H9 (cell line): ENCODE measurements around the gene DOK1. TPM values are rescaled to one million over a fixed set of nuclear protein-coding genes. Genes with fewer than 3 reads are reported as not detected.

ENCODE experiments used
- DNase-seq: peaks from one replicate; pipeline ENCODE4 v3.0.0-alpha.2; 2017
- H2AFZ ChIP-seq: one replicate; pipeline ENCODE4 v1.6.1; 2013; ENCODE audit warnings: mild to moderate bottlenecking, low read length, control low read depth, moderate library complexity
- H2AK5ac ChIP-seq: 2 replicates; pipeline ENCODE4 v1.6.1; 2013; ENCODE audit warnings: low read length, control low read depth, mixed read lengths; ENCODE audit not compliant: insufficient read length
- H2BK120ac ChIP-seq: one replicate; pipeline ENCODE4 v1.6.1; 2013; ENCODE audit warnings: low read depth, mild to moderate bottlenecking, low read length, control low read depth, inconsistent platforms; ENCODE audit not compliant: poor library complexity, severe bottlenecking
- H2BK12ac ChIP-seq: 2 replicates; pipeline ENCODE4 v1.6.1; 2013; ENCODE audit warnings: low read length, control low read depth, mixed read lengths, low read depth; ENCODE audit not compliant: insufficient read length
- H2BK15ac ChIP-seq: 2 replicates; pipeline ENCODE4 v1.6.1; 2013; ENCODE audit warnings: low read depth, low read length, control low read depth
- H2BK20ac ChIP-seq: one replicate; pipeline ENCODE4 v1.6.1; 2013; ENCODE audit warnings: low read depth, mild to moderate bottlenecking, low read length, control low read depth, inconsistent platforms; ENCODE audit not compliant: poor library complexity, severe bottlenecking
- H2BK5ac ChIP-seq: 2 replicates; pipeline ENCODE4 v1.6.1; 2013; ENCODE audit warnings: low read length, control low read depth, mixed read lengths; ENCODE audit not compliant: insufficient read length
- H3K14ac ChIP-seq: 2 replicates; pipeline ENCODE4 v1.6.1; 2013; ENCODE audit warnings: low read length, control low read depth; ENCODE audit not compliant: insufficient read depth
- H3K18ac ChIP-seq: 2 replicates; pipeline ENCODE4 v1.6.1; 2013; ENCODE audit warnings: low read depth, mild to moderate bottlenecking, mixed read lengths, low read length, control low read depth; ENCODE audit not compliant: insufficient read length
- H3K23ac ChIP-seq: 2 replicates; pipeline ENCODE4 v1.6.1; 2013; ENCODE audit warnings: low read length, control low read depth, mixed read lengths, low read depth; ENCODE audit not compliant: insufficient read length
- H3K23me2 ChIP-seq: 2 replicates; pipeline ENCODE4 v1.6.1; 2013; ENCODE audit warnings: low read depth, mild to moderate bottlenecking, mixed read lengths, low read length, control low read depth; ENCODE audit not compliant: insufficient read length, poor library complexity, severe bottlenecking
- H3K27ac ChIP-seq: 2 replicates; pipeline ENCODE4 v1.5.1; 2013; ENCODE audit warnings: low read length, control low read depth, mixed read lengths, low read depth; ENCODE audit not compliant: insufficient read length
- H3K27me3 ChIP-seq: 2 replicates; pipeline ENCODE4 v1.6.1; 2013; ENCODE audit warnings: low read length, control low read depth, inconsistent platforms; ENCODE audit not compliant: insufficient read depth
- H3K4ac ChIP-seq: 2 replicates; pipeline ENCODE4 v1.6.1; 2013; ENCODE audit warnings: low read depth, mild to moderate bottlenecking, control low read depth, inconsistent platforms, low read length, moderate library complexity
- H3K4me1 ChIP-seq: 2 replicates; pipeline ENCODE4 v1.6.1; 2013; ENCODE audit warnings: low read length, control low read depth, inconsistent platforms; ENCODE audit not compliant: insufficient read depth
- H3K4me2 ChIP-seq: 2 replicates; pipeline ENCODE4 v1.6.1; 2013; ENCODE audit warnings: low read length, control low read depth, mixed read lengths; ENCODE audit not compliant: insufficient read length, insufficient read depth
- H3K56ac ChIP-seq: 2 replicates; pipeline ENCODE4 v1.6.1; 2013; ENCODE audit warnings: low read depth, mild to moderate bottlenecking, mixed read lengths, low read length, control low read depth; ENCODE audit not compliant: insufficient read length
- H3K79me1 ChIP-seq: 2 replicates; pipeline ENCODE4 v1.6.1; 2013; ENCODE audit warnings: low read depth, mild to moderate bottlenecking, moderate library complexity, low read length, control low read depth, inconsistent platforms; ENCODE audit not compliant: insufficient read depth, poor library complexity, severe bottlenecking
- H3K79me2 ChIP-seq: 2 replicates; pipeline ENCODE4 v1.6.1; 2013; ENCODE audit warnings: low read length, control low read depth, inconsistent platforms; ENCODE audit not compliant: insufficient read depth
- H3K9ac ChIP-seq: 2 replicates; pipeline ENCODE4 v1.6.1; 2013; ENCODE audit warnings: low read length, control low read depth, mixed read lengths; ENCODE audit not compliant: insufficient read length; ENCODE audit errors: extremely low read depth
- H3K9me3 ChIP-seq: one replicate; pipeline ENCODE4 v1.6.1; 2013; ENCODE audit warnings: low read depth, low read length, inconsistent platforms; ENCODE audit not compliant: control insufficient read depth
- H3T11ph ChIP-seq: one replicate; pipeline ENCODE4 v1.6.1; 2013; ENCODE audit warnings: mild to moderate bottlenecking, low read length, control low read depth, inconsistent platforms
- H4K20me1 ChIP-seq: one replicate; pipeline ENCODE4 v1.6.1; 2013; ENCODE audit not compliant: control insufficient read depth, insufficient read length, insufficient read depth
- H4K5ac ChIP-seq: 2 replicates; pipeline ENCODE4 v1.6.1; 2013; ENCODE audit warnings: low read depth, mild to moderate bottlenecking, mixed read lengths, low read length, control low read depth; ENCODE audit not compliant: insufficient read length
- H4K8ac ChIP-seq: replicated peaks from 2 replicates; pipeline ENCODE4 v1.6.1; 2013; ENCODE audit warnings: low read length, control low read depth, mixed read lengths, low read depth; ENCODE audit not compliant: insufficient read length
- H4K91ac ChIP-seq: 2 replicates; pipeline ENCODE4 v1.6.1; 2013; ENCODE audit warnings: low read depth, mild to moderate bottlenecking, moderate library complexity, mixed read lengths, low read length, control low read depth; ENCODE audit not compliant: insufficient read length
- H3K27ac Mint-ChIP-seq, 3 experiments: 2 replicates in 2 of 3; 3 replicates in 1 of 3; pipeline ENCODE4 v1.8.0; 2020 to 2021; ENCODE audit warnings: mixed read lengths in 3 of 3, mild to moderate bottlenecking in 1 of 3, moderate library complexity in 1 of 3
- H3K27me3 Mint-ChIP-seq: 2 replicates; pipeline ENCODE4 v1.8.0; 2021; ENCODE audit warnings: low read depth, mild to moderate bottlenecking, moderate library complexity, mixed read lengths
- H3K36me3 Mint-ChIP-seq, 3 experiments: 2 replicates in 2 of 3; 3 replicates in 1 of 3; pipeline ENCODE4 v1.8.0; 2020 to 2021; ENCODE audit warnings: low read depth in 3 of 3, mixed read lengths in 3 of 3; ENCODE audit not compliant: insufficient read depth in 1 of 3
- H3K4me1 Mint-ChIP-seq, 2 experiments: 2 replicates each; pipeline ENCODE4 v1.8.0; 2020; ENCODE audit warnings: mixed read lengths in 2 of 2
- H3K4me3 Mint-ChIP-seq, 2 experiments: 2 replicates in 1 of 2; 3 replicates in 1 of 2; pipeline ENCODE4 v1.8.0; 2020 to 2021; ENCODE audit warnings: mild to moderate bottlenecking in 2 of 2, mixed read lengths in 2 of 2, moderate library complexity in 1 of 2
- H3K9me3 Mint-ChIP-seq, 2 experiments: 2 replicates in 1 of 2; 3 replicates in 1 of 2; pipeline ENCODE4 v1.8.0; 2020; ENCODE audit warnings: mild to moderate bottlenecking in 2 of 2, mixed read lengths in 2 of 2, moderate library complexity in 1 of 2
- CTCF ChIP-seq: fragments of 200-600 bp; sonication (generic); conservative IDR thresholded peaks from 3 replicates; pipeline ENCODE4 v1.8.0; 2021; ENCODE audit warnings: antibody characterized with exemption, mild to moderate bottlenecking
- WGBS: extraction: QIAGEN DNeasy Blood & Tissue Kit; methylation state at CpG from one replicate; pipeline ENCODE4 v1.1.7; 2013; ENCODE audit warnings: missing lambda C conversion rate, low lambda C conversion rate, mixed read lengths; ENCODE audit not compliant: insufficient read length; ENCODE audit errors: extremely low coverage; 5-methylcytosine and 5-hydroxymethylcytosine counted together
- total RNA-seq: library from RNA; stranded (reverse); gene quantifications from 2 replicates; pipeline ENCODE4 v1.2.1, GENCODE V29; 2021

The DOK1 gene
- total RNA-seq, 1 experiment from 2014 or later: 16.0 TPM

- H2AK5ac ChIP-seq: no peak overlapping the region
- H3K18ac ChIP-seq: no peak overlapping the region
- H4K8ac ChIP-seq: no peak overlapping the region
- H2BK5ac ChIP-seq: no peak overlapping the region
- H3K23ac ChIP-seq: no peak overlapping the region
- peaks cover 17 to 22% of the 10 kb centered on the region in 2 experiments for H3K4me1 Mint-ChIP-seq
- H3K79me2 ChIP-seq: peaks cover 4% of the 10 kb centered on the region; the same call in 1 of the 2 replicates
- no peak overlapping the region for H2AFZ ChIP-seq
- H3K4ac ChIP-seq: no peak overlapping the region
- peaks cover 15% of the 10 kb centered on the region for H3K23me2 ChIP-seq
- peak; percentile 53 for DNase-seq
- no peak overlapping the region for H2BK20ac ChIP-seq
- no peak overlapping the region for H3K56ac ChIP-seq
- H2BK12ac ChIP-seq: no peak overlapping the region
- H3K27ac Mint-ChIP-seq: no peak overlapping the region
- no peak overlapping the region for H3T11ph ChIP-seq
- no peak overlapping the region for H4K91ac ChIP-seq
- peak overlapping the region; percentile 57 for H3K9ac ChIP-seq
- no CpG with 5 or more reads among the region's 54 CpGs for WGBS
- no peaks in the 10 kb centered on the region for H4K20me1 ChIP-seq
- H3K79me1 ChIP-seq: peaks cover 4% of the 10 kb centered on the region
- H3K4me2 ChIP-seq: peak overlapping the region; percentile 83
- H3K27me3 ChIP-seq: no peaks in the 10 kb centered on the region
- H3K14ac ChIP-seq: no peak overlapping the region; the same call in 1 of the 2 replicates
- no peaks in the 10 kb centered on the region; a peak in 1 of 5 replicates for H3K9me3 Mint-ChIP-seq
- H2BK120ac ChIP-seq: no peak overlapping the region
- H3K4me1 ChIP-seq: peaks cover 4% of the 10 kb centered on the region; the same call in 1 of the 2 replicates
- H2BK15ac ChIP-seq: no peak overlapping the region
- no peak for TF ChIP-seq CTCF
- H3K9me3 ChIP-seq: no peaks in the 10 kb centered on the region
- H3K27me3 Mint-ChIP-seq: peaks cover 2% of the 10 kb centered on the region; the same call in 1 of the 2 replicates
- no peak overlapping the region for H3K27ac ChIP-seq
- peaks cover 30 to 64% (median 47%) of the 10 kb centered on the region in 3 experiments for H3K36me3 Mint-ChIP-seq
- H4K5ac ChIP-seq: no peak overlapping the region
- H3K4me3 Mint-ChIP-seq: peak overlapping the region; percentile 98 to 99
These were observed 24.0 kb upstream of the DOK1 start for GRCh38 chr2:74530239-74531187.
